ELF-1 (cell line): ENCODE measurements around the gene CHM.

Experiments
- DNase-seq: peaks from one replicate; pipeline ENCODE4 v3.0.0-alpha.2; 2016; ENCODE audit warnings: low read depth, low spot score

The CHM gene

GRCh38 chrX:85907316-85907715, 140.0 kb downstream of the CHM start:
- DNase-seq = no peak

GRCh38 chrX:85906399-85906798, 141.0 kb downstream of the CHM start:
- no peak for DNase-seq

- DNase-seq = no peak
Observed at GRCh38 chrX:85905851-85906250, 141.5 kb downstream of the CHM start.

GRCh38 chrX:85903692-85904471, 143.5 kb downstream of the CHM start:
- no peak for DNase-seq

GRCh38 chrX:85897362-85898126, 149.8 kb downstream of the CHM start:
- peak; percentile 34 for DNase-seq

- no peak for DNase-seq
Observed at GRCh38 chrX:85882601-85883000, 164.8 kb downstream of the CHM start.

- no peak for DNase-seq
Observed at GRCh38 chrX:85870585-85870984, 176.8 kb downstream of the CHM start.

- no peak for DNase-seq
Observed at GRCh38 chrX:85865324-85865723, 182.0 kb downstream of the CHM start.

GRCh38 chrX:85859426-85859825, 187.9 kb downstream of the CHM start:
- no peak for DNase-seq

- DNase-seq = peak; percentile 36
Observed at GRCh38 chrX:85851418-85851817, 195.9 kb downstream of the CHM start.

- DNase-seq = no peak
Observed at GRCh38 chrX:85836868-85837267, 210.5 kb downstream of the CHM start.

GRCh38 chrX:85828771-85829170, 218.6 kb downstream of the CHM start:
- DNase-seq = no peak

GRCh38 chrX:85815203-85815751, 232.1 kb downstream of the CHM start:
- no peak for DNase-seq
